GM12874 (cell line): ENCODE results near the gene ZNF30.

Source experiments
- TF ChIP-seq, protein P1 (sequence below): IDR thresholded peaks from 2 replicates; pipeline ENCODE4 v1.5.1; 2011; ENCODE audit warnings: low read depth, mild to moderate bottlenecking, control low read depth, low read length, moderate library complexity; ENCODE audit not compliant: insufficient read depth

ZNF30 gene

DNA sequence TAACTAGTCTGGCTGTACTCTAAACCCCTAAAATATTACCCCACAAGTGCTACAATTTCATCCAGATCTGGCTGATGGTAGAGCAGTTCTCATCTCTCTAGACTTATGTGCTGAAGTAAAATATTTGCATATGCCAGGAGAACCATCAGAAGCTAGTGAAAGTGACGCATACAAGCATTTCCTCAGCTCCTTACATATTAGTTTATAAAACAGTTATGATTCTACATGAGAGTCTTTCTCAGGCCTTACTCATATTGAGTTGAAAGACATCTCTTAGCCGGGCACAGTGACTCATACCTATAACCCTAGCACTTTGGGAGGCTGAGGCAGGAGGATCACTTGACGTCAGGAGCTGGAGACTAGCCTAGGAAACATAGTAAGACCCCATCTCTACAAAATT, 15.9 kb upstream of the ZNF30 start:
- TF ChIP-seq, protein P1, sequence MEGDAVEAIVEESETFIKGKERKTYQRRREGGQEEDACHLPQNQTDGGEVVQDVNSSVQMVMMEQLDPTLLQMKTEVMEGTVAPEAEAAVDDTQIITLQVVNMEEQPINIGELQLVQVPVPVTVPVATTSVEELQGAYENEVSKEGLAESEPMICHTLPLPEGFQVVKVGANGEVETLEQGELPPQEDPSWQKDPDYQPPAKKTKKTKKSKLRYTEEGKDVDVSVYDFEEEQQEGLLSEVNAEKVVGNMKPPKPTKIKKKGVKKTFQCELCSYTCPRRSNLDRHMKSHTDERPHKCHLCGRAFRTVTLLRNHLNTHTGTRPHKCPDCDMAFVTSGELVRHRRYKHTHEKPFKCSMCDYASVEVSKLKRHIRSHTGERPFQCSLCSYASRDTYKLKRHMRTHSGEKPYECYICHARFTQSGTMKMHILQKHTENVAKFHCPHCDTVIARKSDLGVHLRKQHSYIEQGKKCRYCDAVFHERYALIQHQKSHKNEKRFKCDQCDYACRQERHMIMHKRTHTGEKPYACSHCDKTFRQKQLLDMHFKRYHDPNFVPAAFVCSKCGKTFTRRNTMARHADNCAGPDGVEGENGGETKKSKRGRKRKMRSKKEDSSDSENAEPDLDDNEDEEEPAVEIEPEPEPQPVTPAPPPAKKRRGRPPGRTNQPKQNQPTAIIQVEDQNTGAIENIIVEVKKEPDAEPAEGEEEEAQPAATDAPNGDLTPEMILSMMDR: no peak

DNA sequence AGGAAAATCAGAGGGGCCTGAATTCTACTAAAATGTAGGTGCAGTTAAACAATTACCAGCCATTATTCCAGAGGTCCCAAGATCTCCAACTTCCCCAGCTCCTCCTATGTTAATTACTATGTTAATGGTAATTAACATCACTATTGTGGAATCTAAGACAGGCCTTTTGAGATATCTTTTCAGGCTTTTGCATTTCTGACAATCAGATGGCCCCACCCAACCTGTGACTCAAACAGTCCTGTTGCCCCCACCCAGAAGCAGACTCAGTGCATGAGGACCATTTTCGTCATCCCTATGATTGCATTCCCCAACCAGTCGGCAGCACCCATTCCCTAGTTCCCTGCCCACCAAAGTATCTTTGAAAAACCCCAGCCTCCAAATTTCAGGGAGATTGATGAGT, 8.5 kb upstream of the ZNF30 start:
- TF ChIP-seq, protein P1: no peak

DNA sequence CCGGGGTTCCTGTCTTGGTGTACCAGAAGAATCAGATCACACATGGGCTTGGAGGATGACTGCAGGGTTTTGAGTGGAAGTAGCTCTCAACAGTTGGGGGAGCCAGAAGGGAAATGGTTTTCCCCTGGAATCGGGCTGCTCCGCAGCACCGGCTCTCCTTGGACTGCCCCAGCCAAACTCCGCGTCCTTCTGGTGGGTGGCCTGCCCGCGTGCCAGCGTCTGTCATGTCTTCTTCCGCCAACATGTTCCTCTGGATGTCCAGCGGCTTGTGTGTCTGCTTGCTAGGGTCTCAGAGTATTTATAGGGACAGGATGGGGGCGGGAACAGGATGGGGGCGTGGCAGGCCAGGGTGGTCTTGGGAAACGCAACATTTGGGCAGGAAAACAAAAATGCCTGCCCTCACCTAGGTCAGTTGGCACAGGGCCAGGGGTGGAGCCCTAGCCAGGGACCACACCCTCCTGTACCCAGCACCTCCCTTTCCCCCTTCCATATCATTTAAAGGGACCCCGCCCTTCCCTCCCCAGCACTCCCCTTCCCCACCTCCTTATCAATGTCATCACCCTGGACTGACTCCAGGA, 1.3 kb upstream of the ZNF30 start:
- TF ChIP-seq, protein P1: no peak

DNA sequence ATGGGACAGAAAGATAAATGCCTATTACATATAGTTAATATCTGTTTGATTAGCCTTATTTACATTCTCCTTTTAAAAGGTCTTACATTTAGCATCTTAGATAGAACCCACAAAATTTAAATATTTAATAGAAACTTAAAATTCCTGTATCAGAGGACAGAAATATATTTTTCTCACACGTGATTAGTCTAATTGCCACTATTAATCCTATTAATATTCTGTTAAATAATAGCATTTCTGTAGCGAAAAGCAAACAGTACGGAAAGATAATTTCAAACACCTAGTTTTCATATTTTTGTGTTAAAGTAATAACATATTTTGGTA, 380 bp upstream of the ZNF30 start:
- TF ChIP-seq, protein P1: no peak

DNA sequence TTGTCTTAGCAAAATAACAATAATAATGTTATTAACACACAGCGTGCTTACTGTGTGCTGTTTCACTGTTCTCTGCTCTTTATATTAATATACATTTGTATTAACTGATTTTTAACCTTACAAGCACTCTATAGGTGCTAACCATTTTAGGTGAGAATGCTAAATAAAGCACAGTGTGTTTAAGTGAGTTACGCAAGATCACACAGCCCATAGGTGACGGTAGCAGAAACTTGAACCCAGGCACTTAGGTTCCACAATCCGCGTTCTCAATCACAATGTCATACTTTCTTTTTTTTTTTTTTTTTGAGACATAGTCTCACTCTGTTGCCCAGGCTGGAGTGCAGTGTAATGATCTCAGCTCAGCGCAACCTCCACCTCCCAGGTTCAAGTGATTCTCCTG, 5.8 kb downstream of the ZNF30 start:
- TF ChIP-seq, protein P1: no peak

DNA sequence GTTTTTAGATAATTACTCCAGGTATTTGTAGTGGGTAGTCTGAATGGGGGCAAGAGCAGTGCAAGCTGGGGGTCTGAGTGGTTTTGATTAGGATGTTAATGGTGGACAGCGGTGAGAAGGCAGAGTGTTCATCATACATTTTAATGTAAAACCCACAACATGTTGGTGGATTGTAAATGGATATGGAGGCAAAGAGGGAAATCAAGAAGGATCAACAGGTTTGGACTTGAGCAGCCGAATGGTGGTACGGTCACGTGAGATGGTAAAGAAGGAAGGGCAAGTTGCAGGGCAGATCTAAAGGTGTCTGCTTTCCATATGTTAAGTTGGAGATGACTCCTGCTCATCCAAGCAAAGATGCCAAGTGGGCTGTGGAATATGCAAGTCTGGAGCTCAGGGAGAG, 9.5 kb downstream of the ZNF30 start:
- TF ChIP-seq, protein P1: no peak

DNA sequence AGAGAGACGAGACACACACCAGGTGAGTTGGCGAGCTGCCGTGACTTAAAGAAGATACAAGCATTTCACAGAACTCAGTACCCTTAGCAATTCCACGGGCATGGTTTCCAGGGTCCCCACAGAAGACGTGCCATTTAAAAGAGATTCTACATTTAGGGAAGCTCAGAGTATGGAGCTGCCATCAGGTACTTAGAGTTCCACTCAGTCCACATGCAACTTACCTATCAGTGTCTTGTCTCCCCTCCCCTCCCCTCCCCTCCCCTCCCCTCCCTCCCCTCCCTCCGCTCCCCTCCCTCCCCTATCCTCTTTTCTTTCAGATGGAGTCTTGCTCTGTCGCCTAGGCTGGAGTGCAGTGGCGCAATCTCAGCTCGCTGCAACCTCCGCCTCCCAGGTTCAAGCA, 12.2 kb downstream of the ZNF30 start:
- TF ChIP-seq, protein P1: no peak
